Panc1 (cell line): ENCODE results near the gene IL13.

Source experiments
- CTCF ChIP-seq: fragments of 450-650 bp; IDR thresholded peaks from 2 replicates; pipeline ENCODE4 v1.5.1; 2017; ENCODE audit warnings: mild to moderate bottlenecking
- POLR2AphosphoS5 ChIP-seq: IDR thresholded peaks from 2 replicates; pipeline ENCODE4 v1.6.1; 2012; ENCODE audit warnings: mild to moderate bottlenecking, low read depth, low read length, moderate library complexity
- SIN3A ChIP-seq: IDR thresholded peaks from 2 replicates; pipeline ENCODE4 v1.6.1; 2012; ENCODE audit warnings: low read depth, mild to moderate bottlenecking, low read length, moderate library complexity, borderline replicate concordance; ENCODE audit not compliant: insufficient read depth

GRCh38 chr5:132646583-132647266 lies 11.2 kb upstream of the IL13 start:
- TF ChIP-seq CTCF (no peak), POLR2AphosphoS5 (no peak), SIN3A (no peak)
